Stimulated activated CD8-positive, alpha-beta memory T cell treated with anti-CD3 and anti-CD28 coated beads, Interleukin-15, amount 100 ng/mL, for 1 hour (primary cell): ENCODE data around the gene RIMBP2.
"Not testable (repeated sequence)": the region's sequence is repeated elsewhere in the genome, so short reads cannot be mapped to it uniquely, and the experiment has no call there.

Experiments used
- DNase-seq: peaks from one replicate; pipeline ENCODE4 v3.0.0-alpha.2; 2020; ENCODE audit warnings: low read depth

Gene RIMBP2

GRCh38 chr12:130706311-130706710, 9.8 kb downstream of the RIMBP2 start:
- no peak for DNase-seq

DNA sequence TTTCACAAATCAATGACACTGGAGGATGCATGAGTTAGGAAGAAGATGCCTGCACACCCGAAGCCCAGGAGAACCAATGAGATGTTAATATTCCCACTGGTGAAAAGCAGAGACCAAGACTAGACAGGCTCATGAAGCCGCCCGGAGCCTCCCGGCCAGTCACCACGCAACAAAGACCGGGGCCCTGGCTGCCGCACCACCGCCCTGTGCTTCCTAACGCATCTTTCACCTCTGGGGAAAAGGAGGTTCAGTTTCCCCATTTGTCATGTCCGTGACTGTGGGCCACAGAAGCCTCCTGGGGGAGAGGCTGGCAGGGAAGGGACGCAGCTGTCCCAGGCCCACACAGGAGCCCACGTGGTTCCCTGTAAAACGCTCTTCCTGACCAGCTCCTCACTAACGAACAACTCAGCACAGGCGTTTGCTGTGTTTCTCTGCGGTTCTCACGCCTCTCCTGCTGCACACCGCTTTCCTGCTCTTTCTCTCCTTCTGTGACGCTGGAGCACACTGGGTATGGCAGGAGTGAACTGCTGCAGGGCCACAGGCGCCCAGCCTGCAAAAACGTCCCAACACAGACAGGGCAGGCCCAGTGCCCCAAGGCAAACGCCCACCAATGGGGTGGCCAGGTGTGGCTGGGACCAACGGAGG, 10.8 kb downstream of the RIMBP2 start:
- DNase-seq, result no peak

DNA sequence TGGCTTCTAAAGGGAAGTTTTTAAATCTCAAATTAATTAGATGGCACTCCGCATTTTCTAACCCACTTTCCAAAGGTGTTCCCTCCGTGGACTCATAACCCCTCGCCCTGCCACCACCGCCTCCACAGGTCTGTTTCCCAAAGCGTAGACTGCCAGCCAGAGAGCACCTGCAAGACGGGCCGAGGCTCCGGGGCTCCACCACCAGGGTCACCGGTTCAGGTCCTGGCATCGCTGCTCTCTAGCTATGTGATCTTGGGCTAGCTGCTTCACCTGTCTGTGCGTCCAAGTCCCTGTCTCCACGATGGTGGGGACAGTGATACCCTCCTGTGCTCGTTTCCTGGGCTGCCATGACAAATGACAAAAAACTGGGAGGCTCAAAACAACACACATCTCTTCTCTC, 11.5 kb downstream of the RIMBP2 start:
- DNase-seq, result no peak

DNA sequence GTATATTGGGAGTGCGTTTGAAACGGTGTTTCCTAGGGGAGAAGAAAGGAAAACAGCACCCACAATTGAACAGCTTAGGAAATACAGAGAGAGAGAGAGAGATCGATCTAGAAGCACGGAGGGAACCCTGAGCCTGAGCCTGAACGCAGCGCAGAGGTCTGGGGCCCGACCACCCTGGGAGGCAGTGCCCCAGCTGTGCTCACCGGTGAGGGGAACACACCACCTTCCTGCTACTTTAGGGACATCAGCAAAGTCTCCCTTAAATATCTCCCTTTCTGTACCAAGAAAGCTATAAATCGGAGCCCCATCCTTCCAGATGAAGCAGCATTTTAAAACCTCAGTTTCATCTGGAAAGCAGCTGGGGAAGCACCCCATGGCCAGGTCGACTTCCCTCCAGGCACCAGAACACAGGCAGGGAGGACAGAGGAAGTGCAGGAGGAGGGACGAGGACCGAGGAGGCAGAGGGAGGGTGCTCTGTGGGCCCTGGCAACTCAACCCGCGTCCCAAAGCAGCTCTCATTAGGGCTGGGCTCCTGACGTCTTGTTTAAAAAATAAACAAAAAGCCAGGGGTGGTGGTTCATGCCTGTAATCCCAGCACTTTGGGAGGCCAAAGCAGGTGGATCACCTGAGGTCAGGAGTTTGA, 12.2 kb downstream of the RIMBP2 start:
- DNase-seq, result no peak

DNA sequence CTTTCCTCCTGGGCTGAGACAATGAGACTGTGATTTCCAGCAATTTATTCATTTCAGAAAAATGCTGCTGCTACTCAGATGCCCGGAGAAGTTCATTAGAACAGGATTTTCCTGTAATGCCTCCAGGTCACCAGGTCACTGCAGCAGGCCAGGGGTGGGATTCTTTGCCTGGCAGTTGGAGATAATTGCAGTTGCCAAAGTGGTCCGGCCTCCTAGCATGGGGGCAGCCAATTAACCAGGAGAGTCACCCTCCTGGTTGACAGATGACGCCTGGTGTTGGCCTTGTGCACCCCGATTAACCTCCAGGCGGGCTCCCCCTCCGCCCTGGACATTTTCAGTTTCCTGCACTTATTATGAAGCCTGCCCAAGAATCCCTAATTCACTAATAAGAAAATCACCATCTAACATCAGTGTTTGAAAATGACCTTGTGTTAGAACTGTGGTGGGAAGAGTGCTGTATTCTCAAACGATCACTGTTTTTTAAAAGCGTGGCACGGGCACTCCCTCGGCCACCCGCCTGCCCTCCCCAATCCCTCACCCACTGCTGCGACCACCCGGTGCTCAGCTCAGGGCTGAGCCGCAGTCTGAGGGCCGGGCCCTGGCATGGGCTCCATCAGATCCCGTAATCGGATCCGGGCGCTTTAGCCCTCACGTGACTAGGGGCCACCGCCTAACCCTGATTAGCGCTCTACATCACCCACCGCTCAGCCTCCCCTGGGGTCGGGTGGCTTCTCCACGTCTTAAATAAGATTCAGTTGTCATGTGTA, 12.9 kb downstream of the RIMBP2 start:
- DNase-seq, result no peak

- no peak for DNase-seq
These were observed 14.7 kb downstream of the RIMBP2 start for GRCh38 chr12:130701402-130701744.

DNA sequence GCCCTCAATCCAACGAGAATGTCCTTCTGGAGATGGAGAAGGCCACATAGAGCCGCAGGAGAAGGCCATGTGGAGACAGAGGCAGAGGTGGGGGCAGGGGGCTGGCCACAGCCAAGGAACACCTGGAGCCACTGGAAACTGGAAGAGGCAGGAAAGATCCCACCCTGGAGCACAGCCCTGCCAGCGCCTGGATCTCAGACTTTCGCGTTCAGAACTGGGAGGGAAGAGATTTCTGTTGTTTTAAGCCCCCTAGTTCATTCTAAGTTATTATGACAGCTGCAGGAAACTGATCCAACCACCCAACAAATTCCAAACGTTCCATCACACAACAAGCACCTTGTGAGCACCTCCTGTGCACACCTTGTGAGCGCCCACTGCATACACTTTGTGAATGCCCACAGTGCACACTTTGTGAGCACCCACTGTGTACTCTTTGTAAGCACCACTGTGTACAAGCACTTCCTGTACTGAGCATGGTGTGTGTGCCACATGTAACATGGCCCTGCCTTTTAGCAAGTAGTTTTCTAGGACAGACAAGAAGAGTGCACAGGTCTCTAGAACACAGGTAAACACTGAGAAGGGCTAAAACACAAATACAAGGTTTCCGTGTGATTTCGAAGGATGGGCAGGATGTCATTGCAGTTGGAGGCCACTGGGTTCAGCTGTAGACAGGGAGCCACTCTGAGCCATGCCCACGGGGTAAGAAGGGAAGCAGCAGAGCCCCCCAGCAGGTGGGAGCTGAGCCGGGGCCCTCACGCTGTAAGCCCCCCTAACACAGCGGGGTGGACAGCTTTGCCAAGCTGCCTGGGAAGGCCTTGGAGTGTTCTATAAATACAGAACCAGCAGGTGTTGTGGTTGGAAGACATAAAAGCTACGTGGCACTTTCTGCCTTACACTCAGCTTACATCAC, 15.4 kb downstream of the RIMBP2 start:
- no peak for DNase-seq

DNA sequence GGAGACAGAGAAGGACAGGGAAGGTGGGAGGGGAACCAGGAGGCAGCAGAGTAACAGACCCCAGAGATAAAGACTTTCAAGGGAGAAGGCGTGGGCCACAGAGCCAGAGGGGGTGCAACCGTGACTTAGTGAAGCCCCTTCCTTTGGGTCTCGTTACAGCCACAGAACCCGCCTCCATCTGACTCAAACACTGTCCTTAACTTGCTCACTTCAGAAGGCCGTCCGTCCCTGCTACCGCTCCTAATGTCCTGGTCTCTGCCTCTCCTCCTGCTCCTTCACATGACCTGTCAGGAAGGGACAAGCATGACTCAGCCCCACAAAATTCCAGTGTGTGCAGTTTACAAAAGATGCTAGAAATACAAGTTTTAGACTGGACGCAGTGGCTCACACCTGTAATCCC, 18.0 kb downstream of the RIMBP2 start:
- DNase-seq, result no peak

- no peak for DNase-seq
These were observed 19.6 kb downstream of the RIMBP2 start for GRCh38 chr12:130696379-130697100.

DNA sequence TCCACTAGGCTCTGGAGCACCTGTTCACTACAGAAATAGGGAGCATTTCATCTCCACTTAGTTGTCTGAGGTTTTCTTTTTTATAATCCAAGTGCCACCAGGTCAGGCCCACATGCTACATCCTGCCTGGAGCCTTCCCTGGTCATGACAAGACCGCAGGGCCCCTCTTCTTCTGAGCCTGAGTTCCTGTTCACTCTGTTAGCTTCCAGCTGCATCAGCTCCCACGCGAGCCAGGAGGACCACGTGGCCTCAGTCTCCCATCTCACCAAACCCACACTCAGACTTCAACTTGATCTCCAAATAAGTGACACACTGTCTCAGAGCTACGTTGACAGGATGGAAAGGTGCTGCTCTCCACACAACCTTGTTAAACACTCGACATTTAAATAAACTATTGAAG, 21.0 kb downstream of the RIMBP2 start:
- no peak for DNase-seq

DNA sequence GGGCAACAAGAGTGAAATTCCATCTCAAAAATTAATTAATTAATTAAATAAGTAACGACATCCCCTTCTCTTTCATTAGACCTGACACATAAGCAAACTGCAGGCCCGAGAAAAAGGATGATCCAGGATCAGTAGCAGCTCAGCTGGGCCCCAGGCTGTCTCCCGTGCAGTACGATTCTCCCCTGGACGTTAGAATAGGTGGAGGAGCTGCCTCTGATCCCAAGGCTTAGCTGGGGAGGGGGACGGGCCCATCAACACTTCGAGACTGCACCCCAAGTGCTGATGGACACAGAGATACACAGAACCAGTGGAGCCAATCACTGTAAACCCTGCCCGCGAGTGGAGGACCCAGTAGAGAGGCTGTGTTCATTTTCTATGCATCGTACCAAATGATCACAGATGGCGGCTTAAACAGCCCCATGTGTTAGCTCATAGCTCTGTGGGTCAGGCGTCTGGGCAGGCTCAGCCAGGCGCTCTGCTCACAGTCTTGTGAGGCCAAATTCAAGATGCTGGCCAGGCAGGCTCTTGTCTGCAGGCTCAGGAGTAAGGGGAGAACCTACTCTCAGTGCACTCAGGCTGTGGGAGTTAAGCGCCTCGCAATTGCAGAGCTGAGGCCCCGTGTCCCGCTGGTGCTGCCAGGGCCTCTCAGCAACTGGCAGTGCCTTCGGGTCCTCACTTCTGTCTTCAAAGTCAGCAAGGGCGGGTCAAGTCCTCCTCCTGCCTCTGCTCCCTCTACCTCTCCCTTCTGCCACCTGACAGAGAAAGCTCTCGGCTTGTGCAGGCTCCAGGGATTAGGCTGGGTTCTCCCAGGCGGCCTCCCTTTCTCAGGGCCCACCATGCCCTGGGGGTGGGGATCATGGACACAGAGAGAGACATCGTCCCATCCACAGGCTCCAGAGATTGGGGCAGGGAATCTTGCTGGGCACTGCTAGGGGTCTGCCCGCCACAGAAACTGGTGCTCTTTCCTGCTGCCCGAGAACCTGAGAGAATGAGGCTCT, 26.4 kb downstream of the RIMBP2 start:
- no peak for DNase-seq

GRCh38 chr12:130688999-130689398, 27.1 kb downstream of the RIMBP2 start:
- DNase-seq, result not testable (repeated sequence)

GRCh38 chr12:130687796-130688778, 28.0 kb downstream of the RIMBP2 start:
- no peak for DNase-seq

GRCh38 chr12:130687190-130687589, 28.9 kb downstream of the RIMBP2 start:
- no peak for DNase-seq

DNA sequence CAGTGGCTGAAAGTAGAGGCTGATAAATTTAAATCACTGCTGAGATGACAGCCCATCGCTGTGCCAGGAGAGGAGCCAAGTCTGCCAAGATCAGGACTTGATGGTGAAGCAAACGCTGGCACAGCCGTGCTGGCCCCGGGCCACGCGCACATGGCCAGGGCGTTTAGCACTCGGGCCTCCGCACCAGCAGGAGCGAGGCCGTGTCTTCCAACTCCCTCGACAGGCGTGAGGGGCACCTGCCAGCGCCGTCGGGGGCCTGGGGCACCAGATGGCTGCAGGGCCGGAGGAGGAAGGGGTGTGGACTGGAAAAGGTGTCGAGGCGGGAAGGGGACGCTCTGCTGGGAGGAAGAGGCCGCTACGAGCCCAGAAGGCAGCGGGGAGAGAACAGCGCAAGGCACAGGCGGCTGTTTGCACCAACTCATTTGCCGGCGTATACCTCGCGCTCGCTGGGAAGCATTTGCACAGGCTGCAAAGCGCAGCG, 29.5 kb downstream of the RIMBP2 start:
- DNase-seq, result no peak

- DNase-seq, result no peak
These were observed 30.2 kb downstream of the RIMBP2 start for GRCh38 chr12:130685850-130686249.

DNA sequence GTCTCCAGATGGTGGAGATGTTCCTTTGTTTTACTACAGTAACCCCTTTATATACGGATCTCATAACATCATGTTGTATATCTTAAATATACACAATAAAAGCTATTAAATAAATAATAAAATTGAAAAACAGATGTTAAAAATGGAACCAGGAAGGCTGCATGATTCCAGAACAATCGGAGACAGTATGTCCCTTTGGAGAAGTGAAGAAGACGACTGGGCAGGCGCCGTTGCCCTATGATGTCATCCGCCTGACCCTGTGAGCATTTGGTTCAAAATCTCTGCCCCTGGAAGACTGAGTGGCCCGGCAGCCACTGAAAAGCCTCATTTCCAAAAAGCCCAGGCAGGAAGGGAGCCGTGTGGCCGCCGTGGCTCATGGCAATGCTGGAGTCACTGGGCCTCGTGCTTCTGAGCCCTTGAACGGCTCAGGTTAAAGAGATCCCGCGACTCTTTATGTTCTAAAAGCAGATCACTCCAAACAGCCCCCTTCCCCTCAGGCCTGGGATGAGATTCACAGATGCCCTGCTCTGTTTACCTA, 30.8 kb downstream of the RIMBP2 start:
- DNase-seq, result no peak

GRCh38 chr12:130683811-130684210, 32.3 kb downstream of the RIMBP2 start:
- no peak for DNase-seq

DNA sequence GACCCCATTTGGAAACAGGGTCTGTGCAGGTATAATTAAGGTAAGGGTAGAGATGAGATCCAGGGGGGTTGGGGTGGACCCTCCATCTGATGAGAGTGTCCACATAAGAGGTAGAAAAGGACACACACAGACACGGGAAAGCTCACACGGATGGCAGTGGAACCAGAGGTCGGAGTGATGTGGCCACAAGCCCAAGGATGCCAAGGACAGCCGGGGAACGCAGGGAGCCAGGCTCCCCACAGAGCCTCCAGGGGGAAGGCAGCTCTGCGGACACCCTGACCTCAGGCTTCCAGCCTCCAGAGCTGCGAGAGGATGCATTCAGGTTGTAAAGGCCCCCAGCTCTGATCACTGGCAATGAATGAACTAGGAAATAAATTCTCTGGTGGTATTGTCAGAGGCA, 33.0 kb downstream of the RIMBP2 start:
- no peak for DNase-seq
